ENCODE data around the gene ZFTA.
"Not testable (repeated sequence)": the region's sequence is repeated elsewhere in the genome, so short reads cannot be mapped to it uniquely, and the experiment has no call there.

ZFTA gene

GRCh38 chr11:63775191-63775590 lies 6.6 kb upstream of the ZFTA start:
- no peak for DNase-seq (ENCODE audit: low read depth, low spot score)

DNA sequence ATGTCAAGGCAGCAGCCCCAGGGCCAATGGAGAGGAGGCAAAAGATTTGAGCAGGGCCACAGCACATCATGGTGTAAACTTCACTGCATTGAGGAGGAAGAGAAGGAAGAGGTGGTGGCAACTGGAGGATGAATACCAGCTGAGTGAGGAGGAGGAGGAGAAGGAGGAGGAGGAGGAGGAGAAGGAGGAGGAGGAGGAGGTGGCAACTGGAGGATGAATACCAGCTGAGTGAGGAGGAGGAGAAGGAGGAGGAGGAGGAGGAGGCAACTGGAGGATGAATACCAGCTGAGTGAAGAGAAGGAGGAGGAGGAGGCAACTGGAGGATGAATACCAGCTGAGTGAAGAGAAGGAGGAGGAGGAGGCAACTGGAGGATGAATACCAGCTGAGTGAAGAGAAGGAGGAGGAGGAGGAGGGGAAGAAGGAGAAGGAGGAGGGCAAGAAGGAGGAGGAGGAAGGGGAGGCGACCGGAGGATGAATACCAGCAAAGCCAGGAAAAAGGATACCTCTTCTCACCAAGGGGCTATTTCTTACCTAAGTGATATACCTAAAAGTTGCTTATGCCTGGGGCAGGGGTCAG lies 3.3 kb upstream of the ZFTA start:
- not testable (repeated sequence) for DNase-seq (ENCODE audit: low read depth, low spot score)

DNA sequence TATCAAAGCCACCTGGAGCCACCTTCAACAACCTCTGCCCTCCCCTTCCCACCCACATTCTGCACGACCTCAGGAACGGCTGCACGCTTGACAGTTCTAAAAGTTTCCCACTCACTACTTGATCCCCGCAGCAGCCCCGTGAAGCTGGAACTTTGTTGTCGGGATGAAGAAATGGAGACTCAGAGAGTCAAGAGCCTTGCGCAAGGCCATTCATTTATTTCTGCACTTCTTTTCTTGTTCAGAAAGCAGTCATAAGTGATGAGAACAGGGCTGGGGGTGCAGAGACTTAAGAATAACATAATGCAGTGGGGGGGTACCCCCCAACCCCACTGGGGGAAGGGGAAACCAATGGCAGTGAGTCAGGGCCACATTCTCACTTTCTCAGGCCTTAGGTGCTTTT lies 2.2 kb upstream of the ZFTA start:
- no peak for DNase-seq (ENCODE audit: low read depth, low spot score)

- DNase-seq (ENCODE audit: low read depth, low spot score), result no peak
Measured at GRCh38 chr11:63769714-63770455, 1.3 kb upstream of the ZFTA start.

DNA sequence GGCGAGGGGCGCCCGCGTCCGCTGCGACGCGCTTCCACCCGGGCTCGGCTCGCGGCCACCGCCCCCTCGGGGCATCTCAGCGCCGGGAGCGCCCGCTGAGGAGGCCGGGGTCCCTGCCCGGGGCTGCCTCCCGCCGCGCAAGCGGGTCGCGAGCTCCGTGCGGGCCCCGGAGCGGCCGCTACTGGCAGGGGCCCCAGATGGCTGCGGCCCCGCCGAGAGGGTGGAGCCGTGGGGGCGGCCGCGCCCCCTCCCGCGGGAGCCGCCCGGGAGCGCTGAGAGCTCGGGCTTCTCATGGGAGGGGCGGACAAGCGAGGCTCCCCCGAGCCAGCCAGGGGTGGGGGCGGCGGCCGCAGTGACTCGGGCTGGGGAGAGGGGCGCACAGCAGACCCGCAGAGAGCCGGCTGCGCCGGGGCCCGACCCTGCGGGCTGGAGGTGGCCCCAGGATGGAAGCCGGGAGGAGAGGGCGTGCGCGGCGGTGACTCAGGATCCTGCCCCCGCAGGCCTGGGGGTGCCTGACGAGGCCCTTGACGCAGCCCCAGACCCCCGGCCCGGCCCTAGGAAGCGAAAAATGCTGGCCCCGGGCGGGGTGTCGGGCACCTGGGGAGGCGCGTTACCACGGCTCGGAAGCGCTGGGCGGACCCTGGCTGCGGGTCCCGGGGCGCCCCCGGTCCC lies 603 bp upstream of the ZFTA start:
- no peak for DNase-seq (ENCODE audit: low read depth, low spot score)

DNA sequence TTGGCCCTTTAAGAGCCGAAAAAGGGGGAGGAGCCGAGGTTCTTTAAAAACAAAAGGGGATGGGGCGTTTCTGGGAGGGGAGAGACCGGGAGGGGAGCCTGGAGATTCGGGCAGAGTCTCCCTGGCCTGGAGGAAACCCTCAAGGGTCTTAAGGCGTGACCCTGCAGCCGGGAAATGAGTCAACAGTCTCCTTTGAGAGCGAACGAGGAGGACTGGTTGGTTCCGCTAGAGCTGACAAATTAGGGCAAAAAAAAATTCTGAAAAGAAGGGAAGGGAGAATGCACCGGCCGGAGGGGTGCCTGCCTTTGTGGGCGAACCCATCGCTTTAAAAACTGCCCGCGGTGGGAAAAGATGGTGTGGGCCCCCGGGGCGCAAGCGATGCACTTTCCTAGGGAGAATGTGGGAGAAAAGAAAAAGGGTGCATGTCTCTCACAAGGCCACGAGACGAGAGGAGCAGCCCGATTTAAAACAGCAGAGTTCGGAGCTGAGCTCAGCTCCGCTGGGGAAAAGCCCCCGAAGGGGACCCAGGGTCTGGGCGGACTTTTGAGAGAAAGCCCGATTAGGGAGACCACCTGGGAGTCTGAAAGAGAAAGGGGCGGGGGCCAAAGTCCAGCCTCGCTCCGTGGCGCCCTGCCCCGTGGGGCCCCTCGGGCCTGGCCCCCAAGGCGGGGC lies 874 bp downstream of the ZFTA start:
- no peak for DNase-seq (ENCODE audit: low read depth, low spot score)

- DNase-seq (ENCODE audit: low read depth, low spot score), result no peak
Measured at GRCh38 chr11:63767267-63767564, 1.4 kb downstream of the ZFTA start.

DNA sequence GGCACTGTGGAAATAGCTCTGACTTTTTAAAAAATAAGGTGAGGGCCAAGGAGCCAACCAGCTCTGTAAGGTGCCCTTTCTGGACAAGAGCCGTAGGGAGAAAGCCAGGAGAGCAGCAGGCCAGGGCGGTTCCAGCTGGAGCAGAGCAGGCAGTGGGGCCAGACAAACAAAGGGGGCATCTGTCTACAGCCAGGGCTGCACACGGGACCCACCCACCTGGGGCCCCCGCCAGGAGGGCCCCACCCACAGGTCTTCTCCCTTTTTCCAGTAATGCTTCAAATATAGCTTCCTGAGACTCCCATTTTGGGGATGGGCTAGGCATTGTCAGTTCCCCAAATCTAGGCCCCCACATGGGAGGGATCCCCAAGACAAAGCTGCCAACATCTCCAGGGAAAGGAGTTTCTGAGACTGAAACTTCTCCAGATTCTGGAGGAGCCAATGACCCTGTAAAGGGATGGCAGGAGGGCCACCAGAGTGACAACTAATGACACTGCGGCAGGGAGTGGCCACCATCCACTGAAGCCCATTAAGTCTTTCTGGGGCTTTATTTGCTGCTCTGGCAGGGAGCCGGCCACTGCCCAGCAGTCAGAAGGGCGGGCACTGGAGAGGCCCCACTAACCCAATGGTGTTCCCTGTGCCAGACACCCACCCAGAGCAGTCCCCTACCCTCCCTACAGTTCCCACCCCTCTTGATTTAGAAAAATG lies 1.9 kb downstream of the ZFTA start:
- DNase-seq (ENCODE audit: low read depth, low spot score), result no peak

GRCh38 chr11:63765688-63766241 lies 2.8 kb downstream of the ZFTA start:
- no peak for DNase-seq (ENCODE audit: low read depth, low spot score)

- DNase-seq (ENCODE audit: low read depth, low spot score), result no peak
Measured at GRCh38 chr11:63764679-63765647, 3.6 kb downstream of the ZFTA start.

DNA sequence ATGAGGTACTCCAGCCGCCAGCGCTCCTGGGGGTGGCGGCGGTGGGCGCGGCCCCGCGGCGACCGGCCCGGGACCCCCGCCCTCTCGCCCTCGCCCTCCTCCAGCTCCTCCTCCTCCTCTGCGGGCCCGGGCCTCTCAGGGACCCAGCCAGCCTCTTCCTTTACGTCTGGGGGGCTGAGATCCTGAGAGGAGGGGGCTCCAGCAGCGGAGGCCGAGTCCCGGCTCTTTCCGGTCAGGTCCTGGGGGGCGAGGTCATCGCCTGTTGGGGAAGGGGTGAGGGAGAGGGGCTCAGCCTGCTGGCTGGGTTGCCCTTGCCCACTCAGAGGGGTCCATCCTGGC lies 4.3 kb downstream of the ZFTA start:
- no peak for DNase-seq (ENCODE audit: low read depth, low spot score)

DNA sequence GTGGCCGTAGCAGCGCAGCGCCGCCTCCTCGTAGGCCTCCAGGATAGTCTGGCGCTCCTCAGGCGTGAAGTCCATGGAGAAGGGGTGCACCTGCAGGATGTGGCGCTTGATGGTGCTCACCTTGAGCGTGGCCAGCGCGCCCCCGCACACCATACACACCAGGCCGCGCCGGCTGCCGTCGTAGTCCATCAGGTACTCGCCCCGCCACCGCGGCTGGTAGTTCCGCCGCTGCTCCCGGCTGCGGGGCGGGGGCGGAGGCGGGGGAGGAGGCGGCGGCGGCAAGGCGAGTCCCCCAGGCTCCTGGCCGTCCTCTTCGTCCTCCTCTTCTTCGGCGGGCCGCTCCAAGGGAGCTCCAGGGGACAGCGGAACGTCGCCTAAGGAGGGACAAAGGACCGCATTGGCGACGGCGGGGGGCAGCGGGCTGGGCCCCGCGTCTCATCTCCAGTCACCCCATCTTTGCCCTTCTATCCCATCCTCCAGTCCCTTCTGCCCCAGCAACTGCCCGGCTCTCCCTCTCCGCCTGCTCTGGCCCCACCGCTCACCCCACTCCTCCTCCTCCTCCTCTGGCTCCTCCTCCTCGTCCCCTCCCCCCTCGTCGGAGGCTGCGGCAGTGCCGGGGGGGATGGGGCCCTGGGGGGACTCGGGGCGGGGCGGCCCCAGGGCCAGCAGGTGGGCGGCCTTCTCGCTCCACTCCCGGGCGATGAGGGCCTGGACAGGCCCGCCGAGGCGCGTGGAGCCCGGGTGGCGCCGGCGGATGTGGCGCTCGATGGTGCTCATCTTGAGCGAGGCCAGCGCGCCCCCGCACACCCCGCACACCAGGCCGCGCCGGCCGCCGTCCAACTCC lies 4.9 kb downstream of the ZFTA start:
- no peak for DNase-seq (ENCODE audit: low read depth, low spot score)

DNA sequence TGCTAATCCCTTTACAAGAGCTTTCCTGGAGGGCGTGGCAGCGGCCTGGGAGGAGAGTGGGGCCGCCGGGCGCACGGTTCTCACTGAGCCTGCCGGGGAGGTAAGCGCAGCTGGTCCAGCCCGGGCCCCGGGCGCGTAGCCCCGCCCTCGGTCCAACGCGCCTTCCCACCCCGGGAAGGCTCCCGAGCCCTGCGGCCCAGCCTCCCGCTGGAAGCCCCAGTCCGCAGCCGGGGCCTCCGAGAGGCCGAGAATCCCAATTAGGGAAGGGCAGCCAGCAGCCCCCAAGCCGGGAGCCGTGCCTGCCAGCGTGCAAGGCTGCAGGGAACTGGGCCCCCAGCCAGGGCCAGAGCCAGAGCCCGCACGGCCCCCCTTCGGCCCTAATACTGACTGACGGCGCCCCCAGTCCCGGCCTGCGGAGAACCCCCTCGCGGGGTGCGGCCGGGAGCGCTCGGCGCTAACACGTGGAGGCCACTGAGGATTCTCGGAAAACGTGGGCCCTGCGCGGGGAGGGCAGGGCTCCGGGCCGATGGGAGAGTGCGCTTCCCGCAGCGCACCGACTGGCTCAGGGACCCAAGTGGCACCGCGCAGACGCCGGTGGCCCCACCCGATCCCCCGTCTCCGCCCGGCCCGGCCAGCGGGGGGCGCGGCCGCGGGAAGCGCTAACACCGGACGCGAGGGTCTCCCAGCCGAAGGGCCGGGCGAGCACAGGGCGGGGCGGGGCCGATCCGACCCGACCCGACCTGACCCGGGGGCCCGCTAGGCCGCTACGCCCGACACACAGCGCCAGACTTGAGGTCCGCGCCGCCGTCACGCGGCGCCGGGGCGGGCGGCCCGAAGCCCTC lies 5.7 kb downstream of the ZFTA start:
- no peak for DNase-seq (ENCODE audit: low read depth, low spot score)

DNA sequence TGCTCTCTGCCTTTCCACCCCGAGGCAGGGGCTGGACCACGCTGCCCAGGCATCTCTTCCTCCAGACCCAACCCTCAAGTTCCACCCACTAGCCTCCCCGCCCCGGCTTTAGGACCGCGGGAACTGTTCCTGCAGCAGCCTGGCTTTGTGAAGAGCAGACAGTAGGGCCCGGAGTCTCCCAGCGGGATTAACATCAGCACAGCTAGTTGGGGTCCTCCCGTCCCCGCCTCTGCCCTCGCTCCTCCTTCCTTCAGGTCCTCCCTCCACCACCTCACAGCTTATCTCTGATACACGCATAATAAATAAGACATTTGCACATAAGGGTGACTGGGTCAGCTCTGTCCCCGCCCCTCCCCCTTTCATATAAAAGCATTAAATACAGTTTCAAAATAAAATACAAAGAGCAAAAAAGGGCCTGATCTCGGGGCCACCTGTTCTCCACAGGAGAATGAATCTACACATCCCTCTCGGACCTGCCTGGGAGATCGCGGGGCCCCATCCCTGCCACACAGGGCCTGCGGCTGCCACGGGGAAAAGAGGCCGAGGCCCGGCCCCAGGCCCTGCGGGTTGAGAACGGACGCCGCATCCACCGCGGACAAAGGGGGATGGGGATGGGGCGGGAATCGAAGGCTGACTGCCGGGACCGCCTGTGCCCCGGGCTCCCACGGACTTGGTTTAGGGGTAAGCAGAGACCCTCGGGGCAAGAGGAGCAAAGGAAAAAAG lies 6.5 kb downstream of the ZFTA start:
- no peak for DNase-seq (ENCODE audit: low read depth, low spot score)

GRCh38 chr11:63761188-63761587 lies 7.4 kb downstream of the ZFTA start:
- DNase-seq (ENCODE audit: low read depth, low spot score), result no peak

DNA sequence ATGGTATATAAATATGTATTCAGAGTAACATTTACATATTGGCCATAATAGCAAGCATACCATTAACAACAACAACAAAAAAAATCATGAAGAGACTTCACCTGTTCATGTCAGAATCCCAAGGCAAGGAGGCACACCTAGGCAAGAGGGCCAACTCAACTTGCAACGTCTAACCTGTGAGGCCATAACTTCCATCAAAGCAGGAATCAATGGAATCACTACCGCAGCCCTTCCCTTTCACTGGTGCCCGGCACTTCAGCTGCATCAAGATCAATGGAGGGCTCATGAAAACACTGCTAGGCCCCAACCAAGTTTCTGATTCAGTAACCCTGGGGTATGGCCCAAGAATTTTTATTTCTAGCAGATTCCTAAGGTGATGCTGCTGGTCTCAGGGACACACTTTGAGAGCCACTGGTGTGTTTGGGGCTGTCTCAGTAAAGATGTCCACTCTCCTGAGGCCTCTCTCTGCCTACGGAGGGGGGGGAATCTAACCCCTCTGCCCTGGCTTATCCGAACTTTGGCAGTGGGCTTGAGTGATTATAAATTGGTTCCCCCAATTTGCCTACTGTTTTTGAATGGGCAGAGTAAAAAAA lies 8.0 kb downstream of the ZFTA start:
- DNase-seq (ENCODE audit: low read depth, low spot score), result no peak

GRCh38 chr11:63756919-63757761 lies 11.4 kb downstream of the ZFTA start:
- DNase-seq (ENCODE audit: low read depth, low spot score), result no peak
